KMS-11 (cell line): ENCODE data around the gene RELT.

ENCODE experiments used
- H2AFZ ChIP-seq: fragments of 200-600 bp; sonication (generic); 2 replicates; pipeline ENCODE4 v1.6.1; 2016; ENCODE audit warnings: antibody characterized with exemption, mixed run types, low read depth
- H3K27ac ChIP-seq: fragments of 200-600 bp; sonication (generic); 2 replicates; pipeline ENCODE4 v1.6.1; 2016; ENCODE audit warnings: mild to moderate bottlenecking, mixed run types
- H3K27me3 ChIP-seq: fragments of 200-600 bp; sonication (generic); 2 replicates; pipeline ENCODE4 v1.6.1; 2017; ENCODE audit warnings: mild to moderate bottlenecking, low read depth, mixed run types, moderate library complexity; ENCODE audit not compliant: insufficient read depth
- H3K36me3 ChIP-seq: fragments of 200-600 bp; sonication (generic); 2 replicates; pipeline ENCODE4 v1.6.1; 2017; ENCODE audit warnings: mild to moderate bottlenecking, mixed run types; ENCODE audit not compliant: insufficient read depth
- H3K4me1 ChIP-seq: fragments of 200-600 bp; sonication (generic); 2 replicates; pipeline ENCODE4 v1.6.1; 2016; ENCODE audit warnings: mild to moderate bottlenecking, low read depth, mixed run types; ENCODE audit not compliant: poor library complexity, severe bottlenecking
- H3K4me2 ChIP-seq: fragments of 200-600 bp; sonication (generic); 2 replicates; pipeline ENCODE4 v1.7.0; 2016; ENCODE audit warnings: mild to moderate bottlenecking, mixed run types
- H3K4me3 ChIP-seq: fragments of 200-600 bp; sonication (generic); IDR thresholded peaks from 2 replicates; pipeline ENCODE4 v1.6.1; 2017; ENCODE audit warnings: low read depth, low read length, mixed read lengths; ENCODE audit not compliant: insufficient read depth
- H3K79me2 ChIP-seq: fragments of 200-600 bp; sonication (generic); 2 replicates; pipeline ENCODE4 v1.6.1; 2016; ENCODE audit warnings: low read depth, mixed run types; ENCODE audit not compliant: insufficient read depth
- H3K9ac ChIP-seq: fragments of 200-600 bp; sonication (generic); 2 replicates; pipeline ENCODE4 v1.6.1; 2016; ENCODE audit warnings: mild to moderate bottlenecking, mixed run types
- H4K20me1 ChIP-seq: fragments of 200-600 bp; sonication (generic); 2 replicates; pipeline ENCODE4 v1.6.1; 2016; ENCODE audit warnings: mild to moderate bottlenecking, mixed run types; ENCODE audit not compliant: insufficient read depth
- CTCF ChIP-seq: fragments of 200-600 bp; sonication (generic); conservative IDR thresholded peaks from 2 replicates; pipeline ENCODE4 v1.6.1; 2017; ENCODE audit warnings: low read depth, mild to moderate bottlenecking, antibody characterized with exemption, low read length, moderate library complexity, mixed read lengths

RELT gene

GRCh38 chr11:73403541-73403940 is 27.3 kb downstream of the RELT start:
- no peak overlapping the region for H3K27ac ChIP-seq
- H3K36me3 ChIP-seq, result no peaks in the 10 kb centered on the region
- peaks cover 10% of the 10 kb centered on the region for H3K4me1 ChIP-seq

GRCh38 chr11:73404048-73404447 is 27.8 kb downstream of the RELT start:
- Histone ChIP-seq H3K4me1 (peaks cover 10% of the 10 kb centered on the region), H3K4me2 (no peak overlapping the region), H3K9ac (no peak overlapping the region), H3K79me2 (no peaks in the 10 kb centered on the region), H4K20me1 (no peaks in the 10 kb centered on the region), H3K27ac (no peak overlapping the region), H3K4me3 (no peak overlapping the region), H3K27me3 (no peaks in the 10 kb centered on the region), H3K36me3 (no peaks in the 10 kb centered on the region), H2AFZ (no peak overlapping the region)
- TF ChIP-seq CTCF, result no peak; the same call in 1 of the 2 replicates

More at GRCh38 chr11:73403541-73403940, 27.3 kb downstream of the RELT start:
- Histone ChIP-seq H4K20me1 (no peaks in the 10 kb centered on the region), H3K4me3 (no peak overlapping the region), H3K79me2 (no peaks in the 10 kb centered on the region), H2AFZ (no peak overlapping the region), H3K9ac (no peak overlapping the region), H3K27me3 (no peaks in the 10 kb centered on the region), H3K4me2 (no peak overlapping the region)
- TF ChIP-seq CTCF, result no peak

GRCh38 chr11:73404506-73405145 is 28.4 kb downstream of the RELT start:
- no peaks in the 10 kb centered on the region for H3K27me3 ChIP-seq
- H3K4me3 ChIP-seq, result no peak overlapping the region
- H3K9ac ChIP-seq, result no peak overlapping the region
- H4K20me1 ChIP-seq, result no peaks in the 10 kb centered on the region
- H3K36me3 ChIP-seq, result no peaks in the 10 kb centered on the region
- TF ChIP-seq CTCF, result no peak
- no peak overlapping the region for H3K4me2 ChIP-seq
- H2AFZ ChIP-seq, result no peak overlapping the region
- no peak overlapping the region for H3K27ac ChIP-seq
- H3K79me2 ChIP-seq, result no peaks in the 10 kb centered on the region
- H3K4me1 ChIP-seq, result peaks cover 5% of the 10 kb centered on the region

- Histone ChIP-seq H3K4me2 (no peak overlapping the region), H3K27ac (no peak overlapping the region), H3K79me2 (no peaks in the 10 kb centered on the region), H3K4me1 (no peaks in the 10 kb centered on the region), H3K36me3 (no peaks in the 10 kb centered on the region), H3K27me3 (no peaks in the 10 kb centered on the region), H3K9ac (no peak overlapping the region), H3K4me3 (no peak overlapping the region), H2AFZ (no peak overlapping the region), H4K20me1 (no peaks in the 10 kb centered on the region)
- no peak for TF ChIP-seq CTCF
Measured at GRCh38 chr11:73405146-73405510, 28.9 kb downstream of the RELT start.
